CD4-positive, alpha-beta T cell treated with Interleukin-6 for 4 hours (primary cell): Measurements from ENCODE around the gene DEF6.

Source experiments
- DNase-seq: peaks from one replicate; pipeline ENCODE4 v3.0.0-alpha.2; 2020; ENCODE audit warnings: mixed read lengths

Gene DEF6

DNA sequence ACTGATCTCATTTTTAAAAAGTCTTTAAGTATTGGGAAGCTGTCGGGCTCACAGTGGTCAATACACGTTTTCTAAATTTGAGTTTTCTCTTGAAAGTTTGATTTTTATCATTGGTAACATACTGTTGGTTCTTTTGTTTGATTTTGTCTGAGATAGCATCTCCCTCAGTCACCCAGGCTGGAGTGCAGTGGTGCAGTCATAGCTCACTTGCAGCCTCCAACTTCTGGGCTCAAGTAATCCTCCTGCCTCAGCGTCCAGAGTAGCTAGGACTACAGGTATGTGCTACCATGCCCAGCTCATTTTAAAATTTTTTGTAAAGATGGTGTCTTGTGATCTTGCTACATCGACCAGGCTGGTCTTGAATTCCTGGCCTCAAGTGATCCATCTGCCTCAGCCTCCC, 53.8 kb downstream of the DEF6 start:
- DNase-seq: no peak

DNA sequence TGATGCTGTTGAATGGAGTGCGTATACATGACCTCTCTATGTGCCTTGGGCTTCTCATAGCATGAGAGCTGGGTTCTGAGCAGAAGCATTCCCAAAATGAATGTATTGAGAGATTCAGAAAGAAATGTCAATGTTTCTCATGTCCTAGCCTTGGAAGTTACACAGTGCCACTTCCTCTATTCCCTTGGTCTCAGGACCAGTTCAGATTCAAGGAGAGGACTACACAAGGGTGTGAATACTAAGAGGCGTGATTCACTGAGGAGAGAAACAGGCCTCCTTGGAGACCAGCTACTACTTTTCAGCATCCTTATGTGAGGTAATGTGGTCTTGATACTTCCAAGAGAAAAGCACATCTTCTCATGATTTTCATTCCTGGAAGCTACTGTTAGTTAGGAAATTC, 55.1 kb downstream of the DEF6 start:
- DNase-seq: no peak

DNA sequence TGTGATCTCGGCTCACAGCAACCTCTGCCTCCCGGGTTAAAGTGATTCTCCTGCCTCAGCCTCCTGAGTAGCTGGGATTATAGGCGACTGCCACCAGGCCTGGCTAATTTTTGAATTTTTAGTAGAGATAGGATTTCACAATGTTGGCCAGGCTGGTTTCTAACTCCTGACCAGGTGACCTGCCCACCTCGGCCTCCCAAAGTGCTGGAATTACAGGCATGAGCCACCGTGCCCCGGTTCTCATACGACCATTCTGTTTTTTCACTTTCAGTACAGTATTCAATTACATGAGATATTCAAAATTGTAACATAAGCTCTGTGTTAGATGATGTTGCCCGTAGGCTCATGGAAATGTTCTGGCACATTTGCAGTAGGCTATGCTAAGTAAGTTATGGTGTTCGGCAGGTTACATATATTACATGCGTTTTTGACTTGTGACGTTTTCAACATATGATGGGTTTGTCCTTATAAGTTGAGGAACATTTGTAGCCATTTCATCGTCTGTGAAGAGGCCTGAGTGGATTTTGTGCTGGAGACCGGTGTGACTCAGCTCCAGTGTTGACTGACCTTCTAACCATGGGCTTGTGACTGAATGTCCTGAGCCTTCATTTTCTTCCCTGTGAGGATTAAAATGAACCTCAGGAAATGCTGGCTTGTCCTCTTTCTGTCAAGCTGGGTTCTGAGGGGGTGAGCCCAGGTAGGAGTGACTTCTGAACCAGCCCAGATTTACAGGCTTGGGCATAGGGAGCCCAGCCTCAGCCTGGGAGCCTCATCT, 56.9 kb downstream of the DEF6 start:
- no peak for DNase-seq

DNA sequence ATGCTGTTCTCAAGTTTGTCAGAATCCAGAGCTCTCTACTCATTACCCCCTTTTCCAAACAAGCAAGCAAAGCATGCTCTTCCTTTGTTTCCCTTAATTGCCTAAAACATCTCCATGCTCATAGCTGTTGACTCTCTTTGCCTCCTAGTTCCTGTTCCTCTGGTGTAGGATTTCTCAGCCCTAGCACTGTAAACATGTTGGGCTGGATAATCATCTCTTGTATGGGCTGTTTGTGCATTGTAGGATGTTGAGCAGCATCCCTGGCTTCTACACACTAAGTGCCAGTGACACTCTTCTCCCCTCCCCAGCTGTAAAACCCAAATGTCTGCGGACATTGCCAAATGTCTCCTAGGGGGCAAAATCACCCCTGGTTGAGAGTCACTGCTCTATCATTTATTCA, 58.8 kb downstream of the DEF6 start:
- DNase-seq: no peak

DNA sequence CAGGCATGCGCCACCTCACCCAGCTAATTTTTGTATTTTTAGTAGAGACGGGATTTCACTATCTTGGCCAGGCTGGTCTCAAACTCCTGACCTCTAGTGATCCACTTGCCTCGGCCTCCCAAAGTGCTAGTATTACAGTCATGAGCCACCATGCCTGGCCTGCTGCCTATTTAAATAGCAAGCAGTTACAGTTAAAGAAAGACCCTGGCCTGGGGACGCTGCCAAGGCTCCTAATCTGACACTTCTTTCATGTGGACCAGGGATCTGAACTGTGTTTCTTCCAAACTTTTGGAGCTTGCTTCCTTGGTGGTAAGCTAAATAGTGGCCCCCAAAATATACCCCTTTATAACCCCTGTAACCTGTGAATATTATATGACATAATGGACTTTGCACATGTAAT, 60.1 kb downstream of the DEF6 start:
- DNase-seq: no peak

DNA sequence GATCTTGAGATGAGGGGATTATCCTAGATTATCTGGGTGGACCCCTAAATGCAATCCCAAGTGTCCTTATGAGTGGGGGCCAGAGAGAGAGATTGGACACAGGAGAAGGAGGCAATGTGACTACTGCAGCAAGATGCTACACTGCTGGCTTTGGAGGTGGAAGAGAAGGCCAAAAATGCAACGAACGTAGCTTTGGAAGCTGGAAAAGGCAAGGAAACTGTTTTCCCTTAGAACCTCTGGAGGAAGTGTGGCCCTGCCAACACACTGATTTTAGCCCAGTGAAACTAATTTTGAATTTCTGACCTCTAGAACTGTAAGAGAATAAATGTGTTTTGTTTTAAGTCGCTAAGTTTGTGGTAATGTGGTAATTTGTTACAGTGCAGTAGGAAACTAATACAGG, 60.5 kb downstream of the DEF6 start:
- DNase-seq: no peak

DNA sequence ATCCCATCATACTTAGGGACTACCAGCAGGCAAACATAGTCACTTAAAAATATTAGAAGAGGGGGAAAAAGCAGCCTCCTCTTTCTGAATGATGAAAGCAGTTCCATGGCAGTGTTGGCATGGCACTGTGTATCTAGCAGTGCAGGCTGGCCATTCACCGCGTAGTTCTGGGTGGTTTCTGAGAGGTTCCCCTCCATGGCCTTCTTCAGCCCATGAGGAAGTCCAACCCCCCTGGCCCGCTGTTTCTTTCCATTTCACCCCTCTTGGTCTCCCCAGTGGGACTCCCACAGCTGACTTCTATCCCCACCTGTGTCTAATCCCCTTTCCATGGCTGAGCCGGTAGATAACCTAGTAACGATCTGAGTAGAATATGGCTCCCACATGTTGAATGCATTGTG, 61.7 kb downstream of the DEF6 start:
- DNase-seq: no peak

DNA sequence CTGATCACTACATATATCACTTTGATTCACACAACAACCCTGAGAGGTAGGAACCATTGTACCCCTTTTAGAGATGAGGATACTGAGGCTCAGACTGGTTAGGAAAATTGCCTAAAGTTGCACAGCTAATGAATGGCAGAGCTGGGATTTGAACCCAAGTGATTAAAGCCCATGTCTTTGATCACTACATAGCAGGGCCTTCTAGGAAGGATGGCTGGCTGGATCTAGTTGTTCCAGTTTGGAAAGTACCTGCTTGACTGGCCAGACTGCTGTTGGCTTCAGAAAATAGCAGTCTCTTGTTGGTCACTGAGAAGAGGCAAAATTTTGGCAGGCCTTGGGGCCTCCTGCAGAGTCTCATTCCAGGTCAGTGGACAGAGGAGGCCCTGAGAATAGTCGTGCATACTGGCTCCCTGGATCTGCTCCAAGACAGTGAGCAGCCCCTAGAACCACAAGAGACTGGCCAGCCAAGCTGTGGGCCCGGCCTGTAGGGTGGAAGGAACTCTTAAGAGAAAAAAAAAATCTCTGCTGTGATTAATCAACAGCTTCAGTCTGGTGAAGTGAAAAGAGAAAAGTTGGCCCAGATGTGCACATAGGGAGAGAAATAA, 62.2 kb downstream of the DEF6 start:
- DNase-seq: no peak

DNA sequence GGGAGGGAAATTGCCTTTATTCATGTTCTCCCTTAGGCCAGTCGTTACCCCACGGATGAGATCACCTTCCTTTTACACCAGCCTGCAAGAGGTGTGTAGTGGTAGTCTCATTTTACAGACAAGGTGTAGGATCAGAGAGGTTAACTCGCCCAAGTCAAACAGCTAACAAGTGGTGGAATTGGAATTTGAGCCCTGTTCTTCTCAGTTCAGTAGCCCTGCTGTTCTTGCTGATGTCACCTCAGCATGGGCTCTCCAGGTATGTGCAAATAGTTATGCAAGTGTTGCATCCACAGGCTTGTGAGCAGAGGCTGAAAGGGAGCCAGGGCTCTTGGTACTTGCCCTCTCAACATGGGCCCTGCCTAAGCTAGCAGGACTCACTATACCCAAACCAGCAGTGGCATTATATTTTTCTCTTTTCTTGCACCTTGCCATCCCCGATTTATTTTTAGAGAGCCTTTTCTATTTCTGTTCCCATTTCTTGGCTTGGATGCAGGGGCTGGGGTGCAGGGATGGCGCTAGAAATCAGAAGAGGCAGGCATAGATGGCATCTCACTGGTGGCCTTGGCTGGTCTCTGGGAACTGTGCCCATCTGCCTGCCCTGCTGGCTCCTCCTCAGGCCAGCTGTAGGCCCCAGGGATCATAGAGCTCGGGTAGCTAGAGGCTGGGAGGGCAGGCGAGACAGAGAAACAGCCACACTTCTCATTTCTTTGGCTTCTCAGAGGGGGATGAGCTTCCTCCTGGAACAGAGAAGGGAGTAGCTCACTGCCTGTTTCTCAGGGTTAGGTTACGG, 62.9 kb downstream of the DEF6 start:
- DNase-seq: no peak

DNA sequence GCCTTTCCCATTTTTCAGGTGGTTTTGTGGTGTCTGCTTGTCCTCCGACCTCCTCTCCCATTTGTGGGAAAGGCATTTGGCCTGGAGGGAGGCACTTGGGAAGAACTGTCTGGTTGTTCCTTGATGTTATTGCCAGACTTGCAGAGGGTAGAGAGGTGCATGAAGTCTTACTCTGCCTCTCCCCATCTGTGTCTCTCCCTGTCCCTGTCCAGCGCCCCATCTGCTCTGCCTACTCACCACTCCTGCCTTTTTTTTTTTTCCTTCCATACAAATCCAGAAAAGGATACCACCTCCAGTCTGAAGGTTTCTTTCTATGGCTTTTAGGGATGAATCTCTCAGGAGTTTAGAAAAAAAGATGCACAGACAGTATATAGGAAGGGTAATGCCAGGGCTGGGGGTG, 64.6 kb downstream of the DEF6 start:
- no peak for DNase-seq

DNA sequence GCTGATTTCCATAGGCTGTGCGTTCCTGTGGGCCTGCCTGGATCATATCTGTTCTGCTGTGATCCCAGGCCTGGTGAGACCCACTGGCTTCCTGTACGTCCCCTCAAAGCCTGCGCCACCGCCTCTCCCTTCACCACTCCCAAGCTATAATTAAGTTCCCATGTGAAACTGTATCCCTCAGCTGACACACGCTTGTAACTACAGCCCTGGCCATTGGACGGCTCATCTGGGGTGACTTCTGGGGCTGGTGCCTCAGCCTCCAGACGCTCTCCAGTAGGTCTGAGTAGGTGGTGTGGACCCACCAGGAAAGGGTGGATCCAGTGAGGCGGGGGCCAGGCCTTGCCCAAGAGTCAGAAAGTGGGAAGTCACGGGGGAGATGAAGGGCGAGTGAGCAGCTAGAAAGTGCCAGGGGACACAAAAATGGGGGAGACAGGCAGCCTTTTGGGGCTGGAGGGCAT, 65.7 kb downstream of the DEF6 start:
- no peak for DNase-seq

DNA sequence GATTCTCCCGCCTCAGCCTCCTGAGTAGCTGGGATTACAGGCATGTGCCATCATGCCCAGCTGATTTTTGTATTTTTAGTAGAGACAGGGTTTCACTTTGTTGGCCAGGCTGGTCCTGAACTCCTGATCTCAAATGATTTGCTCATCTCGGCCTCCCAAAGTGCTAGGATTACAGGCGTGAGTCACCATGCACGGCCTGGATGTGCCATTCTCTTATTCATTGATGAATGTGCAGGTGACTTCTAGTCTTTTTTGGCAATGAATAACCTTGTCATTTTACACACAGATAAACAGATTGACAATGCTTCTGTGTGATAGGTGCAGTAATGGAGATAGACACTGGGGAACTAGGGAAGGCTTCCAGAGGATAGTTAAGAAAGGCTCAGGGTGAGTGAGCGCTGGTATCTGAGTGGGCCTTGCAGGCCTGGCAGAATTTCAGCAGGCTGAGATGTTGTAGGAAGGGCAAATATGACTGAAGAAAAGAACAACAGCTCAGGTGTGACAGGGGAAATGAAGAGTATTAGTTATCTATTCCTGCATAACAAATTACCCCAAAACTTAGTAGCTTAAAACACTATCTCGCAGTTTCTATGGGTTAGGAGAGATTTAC, 68.1 kb downstream of the DEF6 start:
- no peak for DNase-seq

DNA sequence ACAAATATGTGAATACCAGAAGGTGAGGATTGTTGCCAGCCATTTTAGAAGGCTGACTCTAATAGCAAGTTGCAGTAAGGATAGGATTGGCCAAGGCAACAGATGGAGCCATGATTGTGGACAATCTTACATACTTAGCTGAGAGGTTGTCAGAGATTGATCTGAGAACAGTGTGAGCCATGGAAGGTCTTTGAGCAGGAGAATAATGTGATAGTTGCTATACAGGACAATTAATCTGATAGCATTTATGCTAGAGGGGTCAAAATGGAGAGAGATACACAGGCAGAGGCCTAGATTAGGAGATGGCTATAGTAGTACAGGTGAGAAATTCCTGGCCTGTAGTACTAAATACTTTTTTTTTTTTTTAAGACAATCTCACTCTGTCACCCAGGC, 68.6 kb downstream of the DEF6 start:
- no peak for DNase-seq

DNA sequence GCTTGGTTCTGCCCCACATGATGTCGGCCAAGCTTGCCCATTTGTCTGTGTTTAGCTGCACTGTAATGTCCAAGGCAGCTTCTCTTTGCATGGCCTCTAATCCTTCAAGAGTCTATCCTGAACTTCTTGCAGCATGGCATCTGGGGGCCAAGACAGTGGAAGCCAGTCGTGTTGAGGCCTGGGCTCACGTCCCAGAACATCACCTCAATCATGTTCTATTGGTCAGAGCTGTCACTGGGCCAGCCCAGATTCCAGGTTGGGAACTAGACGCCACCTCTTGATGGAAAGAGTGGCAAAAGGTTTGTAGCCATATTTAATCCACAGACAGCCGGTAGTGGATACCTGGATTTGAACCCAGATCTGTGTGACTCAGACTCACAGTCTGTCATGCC, 70.0 kb downstream of the DEF6 start:
- no peak for DNase-seq

DNA sequence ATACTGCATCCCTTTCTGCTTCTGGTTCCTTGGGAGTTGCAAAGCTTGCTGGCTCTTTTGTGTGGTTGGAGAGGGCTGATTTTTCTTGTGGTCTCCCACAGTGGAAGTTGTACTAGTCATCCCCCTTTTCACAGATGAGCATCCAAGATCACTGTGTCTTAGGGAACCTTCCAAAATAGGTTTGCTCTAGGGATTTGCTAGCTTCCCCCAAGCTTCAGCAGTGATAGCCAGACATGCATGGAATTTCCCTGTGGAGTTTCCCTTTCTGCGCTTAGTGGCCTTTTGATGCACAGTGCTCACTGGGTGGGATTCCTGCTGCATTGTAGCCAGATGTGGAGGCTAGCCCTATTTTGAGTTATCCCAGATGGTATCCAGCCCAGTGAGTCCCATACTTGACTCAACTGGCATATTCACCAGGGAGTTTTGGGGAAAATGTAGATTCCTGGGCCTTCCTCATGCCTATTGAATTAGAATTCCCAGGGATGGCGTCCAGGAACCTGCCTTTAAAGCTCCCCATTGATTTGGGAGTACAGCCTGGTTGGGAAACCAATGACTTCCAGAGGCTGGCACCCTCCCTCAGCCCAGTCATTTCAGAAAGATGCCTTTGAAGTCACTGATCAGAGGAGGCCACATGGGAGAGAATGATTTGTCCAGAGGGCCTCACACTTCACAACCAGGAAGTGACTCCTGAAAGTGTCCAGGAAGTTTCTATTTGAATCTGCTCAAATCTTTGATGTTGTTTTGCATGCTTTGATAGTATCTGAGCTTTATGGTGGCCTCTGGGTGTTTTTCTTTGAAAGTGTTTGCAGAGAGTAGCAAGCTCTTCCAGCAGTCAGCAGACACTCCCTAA, 70.6 kb downstream of the DEF6 start:
- DNase-seq: no peak

DNA sequence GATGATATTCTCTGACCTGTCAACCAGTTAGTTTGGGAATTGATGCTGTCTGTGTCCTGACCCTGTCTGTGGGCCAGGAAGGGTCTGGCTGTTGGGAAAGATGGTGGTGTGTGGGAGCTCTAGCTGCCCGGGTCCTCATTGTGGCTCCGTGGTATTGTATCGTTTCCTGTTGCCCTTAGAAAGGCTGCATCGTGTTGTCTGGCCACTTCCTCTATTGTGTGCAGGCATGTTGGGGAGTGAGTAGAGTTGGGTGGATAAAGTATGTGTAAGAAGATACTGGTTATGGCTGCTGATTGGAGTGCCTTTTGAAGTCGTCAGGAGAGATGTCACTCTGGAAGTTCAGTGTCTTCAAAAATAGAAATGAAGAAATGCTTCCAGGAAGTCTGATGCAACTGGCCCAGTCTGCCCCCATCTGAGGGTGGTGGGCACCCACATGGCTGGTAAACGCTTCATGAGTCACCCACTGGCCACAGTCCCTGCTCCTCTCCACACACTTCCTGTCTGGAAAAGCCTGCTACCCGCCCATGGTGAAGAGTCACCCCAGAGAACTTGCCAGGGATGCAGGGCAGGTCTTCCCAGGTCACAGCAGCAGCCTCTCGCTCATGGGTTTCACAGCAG, 72.6 kb downstream of the DEF6 start:
- DNase-seq: peak; percentile 47

DNA sequence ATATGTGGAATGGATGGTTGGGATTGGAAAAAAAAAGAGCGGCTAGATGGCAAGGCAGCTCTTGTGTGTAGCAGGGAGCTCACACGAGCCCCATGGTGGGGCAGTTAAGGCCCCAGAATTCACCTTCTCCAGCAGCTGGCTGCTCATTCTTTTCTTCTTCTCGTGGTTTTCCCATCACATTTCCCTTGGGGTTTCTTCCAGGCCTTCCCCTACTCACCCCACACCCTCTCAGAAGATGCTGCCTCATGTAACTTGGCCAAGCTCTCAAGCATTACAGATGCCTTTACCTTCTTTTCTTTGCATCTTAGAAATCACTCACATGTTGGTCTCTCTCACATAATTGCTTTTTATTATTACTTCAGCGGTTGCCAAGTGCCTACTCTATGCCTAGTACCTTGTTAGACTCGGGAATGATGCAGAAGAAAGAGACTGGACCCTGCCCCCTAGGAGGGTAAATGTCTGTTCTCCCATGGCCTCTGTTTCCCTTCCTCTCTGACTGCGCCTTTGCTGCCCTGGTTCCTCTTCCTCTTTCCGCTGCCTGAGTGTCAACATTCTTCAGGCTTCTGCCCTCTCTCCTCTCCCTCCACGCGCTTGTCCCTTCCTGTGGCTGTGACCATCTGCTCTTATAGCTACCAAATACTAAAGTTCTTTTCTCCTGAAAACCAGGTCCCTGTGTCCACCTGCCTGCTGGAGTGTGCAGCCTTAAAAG, 73.3 kb downstream of the DEF6 start:
- DNase-seq: no peak
